Ishikawa (cell line): ENCODE data around the gene NME3.

Experiments used
- EP300 ChIP-seq: IDR thresholded peaks from 2 replicates; pipeline ENCODE4 v1.6.1; 2012; ENCODE audit warnings: borderline replicate concordance
- MAX ChIP-seq: IDR thresholded peaks from 2 replicates; pipeline ENCODE4 v1.6.1; 2012
- NFIC ChIP-seq: IDR thresholded peaks from 2 replicates; pipeline ENCODE4 v1.6.1; 2012
- USF1 ChIP-seq: IDR thresholded peaks from 2 replicates; pipeline ENCODE4 v1.6.1; 2012

- TF ChIP-seq USF1 = no peak
- no peak for TF ChIP-seq EP300
- TF ChIP-seq MAX = no peak
- TF ChIP-seq NFIC = no peak
These were observed 3.9 kb upstream of the NME3 start for GRCh38 chr16:1775006-1775845.
